ENCODE measurements around the gene MADD.

MADD gene

DNA sequence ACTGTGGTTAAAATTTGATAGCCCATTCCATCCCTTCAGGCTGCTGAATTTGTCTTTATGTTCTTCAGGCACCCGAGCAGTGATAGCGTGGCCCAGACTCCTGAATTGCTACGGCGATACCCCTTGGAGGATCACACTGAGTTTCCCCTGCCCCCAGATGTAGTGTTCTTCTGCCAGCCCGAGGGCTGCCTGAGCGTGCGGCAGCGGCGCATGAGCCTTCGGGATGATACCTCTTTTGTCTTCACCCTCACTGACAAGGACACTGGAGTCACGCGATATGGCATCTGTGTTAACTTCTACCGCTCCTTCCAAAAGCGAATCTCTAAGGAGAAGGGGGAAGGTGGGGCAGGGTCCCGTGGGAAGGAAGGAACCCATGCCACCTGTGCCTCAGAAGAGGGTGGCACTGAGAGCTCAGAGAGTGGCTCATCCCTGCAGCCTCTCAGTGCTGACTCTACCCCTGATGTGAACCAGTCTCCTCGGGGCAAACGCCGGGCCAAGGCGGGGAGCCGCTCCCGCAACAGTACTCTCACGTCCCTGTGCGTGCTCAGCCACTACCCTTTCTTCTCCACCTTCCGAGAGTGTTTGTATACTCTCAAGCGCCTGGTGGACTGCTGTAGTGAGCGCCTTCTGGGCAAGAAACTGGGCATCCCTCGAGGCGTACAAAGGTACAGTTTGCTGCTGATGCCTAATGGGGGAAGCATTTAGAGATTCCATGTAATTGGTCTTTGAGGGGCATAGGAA is 4.7 kb downstream of the MADD start:
- H3K4me1 ChIP-seq (ENCODE audit: insufficient read depth, low read length) = peaks cover 9% of the 10 kb centered on the region
- no peaks in the 10 kb centered on the region for H3K9me3 ChIP-seq (ENCODE audit: control insufficient read depth, insufficient read depth, low read length)
- peaks cover 13% of the 10 kb centered on the region; the same call in 1 of the 2 replicates for H3K36me3 ChIP-seq (ENCODE audit: insufficient read depth, low read length)
- H3K9ac ChIP-seq (ENCODE audit: low read depth, low read length) = no peak overlapping the region

DNA sequence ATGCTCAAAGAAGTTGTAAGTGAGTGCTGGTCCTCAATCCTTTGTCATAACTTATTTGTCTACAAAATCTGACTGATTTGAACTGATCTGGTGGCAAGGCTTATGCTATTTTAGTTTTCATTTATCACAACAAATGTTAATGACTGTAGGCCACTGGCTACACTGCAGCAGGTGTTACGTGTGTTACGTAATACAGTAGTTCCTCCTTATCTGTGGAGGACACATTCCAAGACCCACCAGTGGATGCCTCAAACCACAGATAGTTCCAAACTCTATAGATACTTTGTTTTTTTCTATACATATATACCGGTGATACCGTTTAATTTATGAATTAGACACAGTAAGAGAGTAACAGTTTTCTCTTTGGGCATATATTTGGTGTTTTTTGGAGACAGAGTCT is 7.0 kb downstream of the MADD start:
- Histone ChIP-seq H3K9ac (ENCODE audit: low read depth, low read length) (no peak overlapping the region), H3K36me3 (ENCODE audit: insufficient read depth, low read length) (peaks cover 18% of the 10 kb centered on the region), H3K4me1 (ENCODE audit: insufficient read depth, low read length) (peaks cover under 1% of the 10 kb centered on the region; the same call in 1 of the 2 replicates), H3K9me3 (ENCODE audit: control insufficient read depth, insufficient read depth, low read length) (no peaks in the 10 kb centered on the region)

DNA sequence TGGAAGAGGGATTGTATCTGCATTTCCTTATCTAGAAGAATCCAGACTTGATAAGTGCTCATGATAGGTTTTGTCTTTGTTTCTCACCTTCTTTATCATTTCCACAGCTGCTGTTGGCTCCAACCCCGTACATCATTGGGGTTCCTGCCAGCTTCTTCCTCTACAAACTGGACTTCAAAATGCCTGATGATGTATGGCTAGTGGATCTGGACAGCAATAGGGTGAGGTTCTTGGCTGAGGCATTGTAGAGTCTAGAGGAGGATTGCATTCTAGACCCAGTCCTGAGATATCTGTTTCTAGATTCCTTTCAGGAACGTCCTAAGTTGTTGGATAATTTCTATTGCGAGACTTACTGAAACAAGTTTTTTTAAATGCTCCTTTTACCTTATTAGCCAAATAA is 8.1 kb downstream of the MADD start:
- Histone ChIP-seq H3K9ac (ENCODE audit: low read depth, low read length) (no peak overlapping the region), H3K4me1 (ENCODE audit: insufficient read depth, low read length) (no peaks in the 10 kb centered on the region), H3K36me3 (ENCODE audit: insufficient read depth, low read length) (peaks cover 18% of the 10 kb centered on the region), H3K9me3 (ENCODE audit: control insufficient read depth, insufficient read depth, low read length) (no peaks in the 10 kb centered on the region)

DNA sequence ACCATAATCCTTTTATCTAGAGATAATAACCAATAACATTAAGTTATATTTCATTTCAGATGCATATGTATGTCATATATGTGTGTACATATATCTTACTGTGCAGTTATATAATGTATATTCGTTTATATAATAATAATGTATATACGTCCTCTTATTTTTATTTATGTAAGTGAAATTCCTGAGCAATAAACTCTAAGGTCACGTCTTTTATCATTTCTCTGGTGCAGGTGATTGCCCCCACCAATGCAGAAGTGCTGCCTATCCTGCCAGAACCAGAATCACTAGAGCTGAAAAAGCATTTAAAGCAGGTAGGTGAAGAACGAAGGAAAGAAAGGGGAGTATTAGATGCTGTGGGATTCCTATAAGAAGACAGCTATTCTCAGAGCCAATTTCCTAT is 8.8 kb downstream of the MADD start:
- H3K36me3 ChIP-seq (ENCODE audit: insufficient read depth, low read length) = peaks cover 18% of the 10 kb centered on the region
- H3K9me3 ChIP-seq (ENCODE audit: control insufficient read depth, insufficient read depth, low read length) = no peaks in the 10 kb centered on the region
- no peaks in the 10 kb centered on the region for H3K4me1 ChIP-seq (ENCODE audit: insufficient read depth, low read length)
- H3K9ac ChIP-seq (ENCODE audit: low read depth, low read length) = no peak overlapping the region

DNA sequence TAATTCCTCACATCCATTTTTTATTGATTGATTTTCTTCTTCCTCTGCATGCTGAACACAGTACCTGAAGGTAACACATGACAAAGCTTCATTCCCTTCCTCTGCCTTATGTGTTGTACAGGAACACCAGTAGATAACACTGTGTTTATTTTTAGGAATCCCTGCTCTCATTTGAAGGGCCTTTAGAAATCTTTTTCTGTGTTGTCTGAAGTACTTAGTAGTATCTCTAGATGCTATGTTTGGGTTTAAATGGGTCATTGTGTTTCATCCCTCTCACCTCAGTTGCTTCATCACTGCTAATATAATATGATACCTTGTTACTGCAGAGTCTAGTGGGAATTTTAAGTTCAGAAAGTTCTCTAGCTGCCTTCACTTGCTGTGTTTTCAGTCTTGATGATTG is 10.2 kb downstream of the MADD start:
- Histone ChIP-seq H3K36me3 (ENCODE audit: insufficient read depth, low read length) (peaks cover 30% of the 10 kb centered on the region), H3K9me3 (ENCODE audit: control insufficient read depth, insufficient read depth, low read length) (no peaks in the 10 kb centered on the region), H3K4me1 (ENCODE audit: insufficient read depth, low read length) (no peaks in the 10 kb centered on the region)

DNA sequence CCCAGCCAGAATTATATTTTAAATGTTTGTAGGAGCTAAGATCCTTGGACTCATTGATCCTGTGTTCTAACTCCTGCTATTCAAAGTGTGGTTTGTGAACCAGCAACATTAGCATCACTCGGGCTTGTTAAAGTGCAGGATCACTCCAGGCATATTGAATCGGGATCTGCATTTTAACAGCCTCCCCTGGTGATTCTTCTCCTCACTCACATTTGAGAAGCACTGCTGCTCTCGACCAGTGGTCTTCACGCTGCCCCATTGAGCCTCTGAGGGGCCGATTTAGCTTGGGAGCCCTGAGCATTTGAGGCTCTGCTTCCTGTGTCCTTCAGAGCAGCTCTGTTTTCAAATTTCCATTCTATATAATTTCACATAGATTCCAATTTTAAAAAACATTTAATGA is 10.9 kb downstream of the MADD start:
- Histone ChIP-seq H3K9me3 (ENCODE audit: control insufficient read depth, insufficient read depth, low read length) (no peaks in the 10 kb centered on the region), H3K9ac (ENCODE audit: low read depth, low read length) (no peak overlapping the region), H3K36me3 (ENCODE audit: insufficient read depth, low read length) (peaks cover 27% of the 10 kb centered on the region), H3K4me1 (ENCODE audit: insufficient read depth, low read length) (no peaks in the 10 kb centered on the region)

More for the DNA sequence above, 10.2 kb downstream of the MADD start:
- H3K9ac ChIP-seq (ENCODE audit: low read depth, low read length) = no peak overlapping the region

DNA sequence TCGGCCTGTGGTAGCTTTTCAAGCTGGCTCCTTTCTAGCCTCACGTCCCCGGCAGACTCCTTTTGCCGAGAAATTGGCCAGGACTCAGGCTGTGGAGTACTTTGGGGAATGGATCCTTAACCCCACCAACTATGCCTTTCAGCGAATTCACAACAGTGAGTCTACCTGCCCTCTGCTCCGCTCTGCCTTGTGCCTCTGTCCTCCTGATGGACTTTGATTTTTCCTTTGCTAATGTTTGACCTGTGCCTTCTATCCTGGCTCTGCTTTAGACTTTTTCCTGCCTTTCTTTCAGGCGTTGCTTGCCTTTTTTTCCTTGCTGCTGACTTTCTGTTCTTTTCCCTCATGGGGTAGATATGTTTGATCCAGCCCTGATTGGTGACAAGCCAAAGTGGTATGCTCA is 12.5 kb downstream of the MADD start:
- Histone ChIP-seq H3K9me3 (ENCODE audit: control insufficient read depth, insufficient read depth, low read length) (no peaks in the 10 kb centered on the region), H3K4me1 (ENCODE audit: insufficient read depth, low read length) (no peaks in the 10 kb centered on the region), H3K36me3 (ENCODE audit: insufficient read depth, low read length) (peaks cover 32% of the 10 kb centered on the region), H3K9ac (ENCODE audit: low read depth, low read length) (no peak overlapping the region)

DNA sequence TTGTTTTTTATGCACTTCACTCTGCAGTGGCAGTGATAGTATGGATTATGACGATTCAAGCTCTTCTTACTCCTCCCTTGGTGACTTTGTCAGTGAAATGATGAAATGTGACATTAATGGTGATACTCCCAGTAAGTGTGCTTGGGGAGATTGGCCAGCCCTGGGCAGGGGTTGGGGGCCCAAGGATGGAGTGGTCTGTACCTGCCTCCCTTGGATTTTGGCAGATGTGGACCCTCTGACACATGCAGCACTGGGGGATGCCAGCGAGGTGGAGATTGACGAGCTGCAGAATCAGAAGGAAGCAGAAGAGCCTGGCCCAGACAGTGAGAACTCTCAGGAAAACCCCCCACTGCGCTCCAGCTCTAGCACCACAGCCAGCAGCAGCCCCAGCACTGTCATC is 14.2 kb downstream of the MADD start:
- H3K9me3 ChIP-seq (ENCODE audit: control insufficient read depth, insufficient read depth, low read length) = no peaks in the 10 kb centered on the region
- peaks cover 30% of the 10 kb centered on the region for H3K36me3 ChIP-seq (ENCODE audit: insufficient read depth, low read length)
- H3K4me1 ChIP-seq (ENCODE audit: insufficient read depth, low read length) = no peaks in the 10 kb centered on the region
- no peak overlapping the region for H3K9ac ChIP-seq (ENCODE audit: low read depth, low read length)

DNA sequence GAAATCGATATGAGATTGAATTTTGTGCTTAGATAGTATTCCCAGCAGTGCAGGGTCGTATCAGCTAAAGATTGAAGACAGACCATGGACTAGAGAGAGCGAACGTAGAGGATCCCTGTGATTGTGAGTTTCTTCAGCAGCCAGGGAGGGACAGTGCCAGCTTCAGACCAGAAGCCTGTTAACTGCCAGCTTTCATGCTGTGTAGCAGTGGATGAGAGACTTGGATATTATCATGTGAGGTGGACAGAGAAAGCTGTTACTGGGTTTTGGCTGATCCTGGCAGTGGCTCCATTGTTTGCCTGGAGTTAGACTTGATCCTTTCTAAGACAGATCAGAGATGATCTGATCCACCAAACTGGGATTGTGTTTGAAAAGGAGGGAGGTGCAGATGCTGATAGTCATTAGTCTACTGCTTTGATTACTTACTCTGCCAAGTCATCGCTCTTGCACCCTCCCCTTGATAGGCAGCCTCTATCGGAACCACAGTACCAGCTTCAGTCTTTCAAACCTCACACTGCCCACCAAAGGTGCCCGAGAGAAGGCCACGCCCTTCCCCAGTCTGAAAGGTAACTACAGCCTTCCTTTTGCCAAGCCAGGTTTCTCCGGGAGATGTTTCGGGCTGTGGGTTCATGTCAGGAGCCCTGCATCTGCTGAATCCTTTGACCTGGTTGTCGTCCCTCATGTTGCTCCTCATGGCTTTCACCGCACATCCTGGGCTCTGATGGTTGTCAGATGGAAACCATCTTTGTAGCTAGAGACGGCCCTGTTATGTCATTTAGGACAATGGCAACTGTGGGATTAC is 16.2 kb downstream of the MADD start:
- Histone ChIP-seq H3K4me1 (ENCODE audit: insufficient read depth, low read length) (no peaks in the 10 kb centered on the region), H3K9me3 (ENCODE audit: control insufficient read depth, insufficient read depth, low read length) (no peaks in the 10 kb centered on the region), H3K36me3 (ENCODE audit: insufficient read depth, low read length) (peaks cover 36% of the 10 kb centered on the region), H3K9ac (ENCODE audit: low read depth, low read length) (no peak overlapping the region)

DNA sequence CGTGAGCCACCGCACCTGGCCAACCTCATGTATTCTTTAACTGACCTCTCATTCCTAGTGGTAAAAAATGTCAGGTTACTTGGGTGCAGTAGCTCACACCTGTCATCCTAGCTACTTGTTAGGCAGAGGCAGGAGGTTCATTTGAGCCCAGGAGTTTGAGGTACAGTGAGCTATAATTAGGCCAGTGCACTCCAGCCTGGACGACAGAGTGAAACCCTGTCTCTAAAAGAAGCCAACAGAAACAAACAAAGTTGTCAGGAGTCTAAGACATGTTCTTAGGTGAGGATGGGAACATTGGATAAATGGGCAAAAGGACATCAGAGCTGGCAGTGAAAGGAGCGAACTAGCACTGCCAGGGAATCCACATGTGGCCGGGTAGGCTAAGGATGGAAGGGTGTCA is 18.1 kb downstream of the MADD start:
- H3K36me3 ChIP-seq (ENCODE audit: insufficient read depth, low read length) = peaks cover 44% of the 10 kb centered on the region
- no peak overlapping the region for H3K9ac ChIP-seq (ENCODE audit: low read depth, low read length)
- H3K9me3 ChIP-seq (ENCODE audit: control insufficient read depth, insufficient read depth, low read length) = no peaks in the 10 kb centered on the region
- no peaks in the 10 kb centered on the region for H3K4me1 ChIP-seq (ENCODE audit: insufficient read depth, low read length)

DNA sequence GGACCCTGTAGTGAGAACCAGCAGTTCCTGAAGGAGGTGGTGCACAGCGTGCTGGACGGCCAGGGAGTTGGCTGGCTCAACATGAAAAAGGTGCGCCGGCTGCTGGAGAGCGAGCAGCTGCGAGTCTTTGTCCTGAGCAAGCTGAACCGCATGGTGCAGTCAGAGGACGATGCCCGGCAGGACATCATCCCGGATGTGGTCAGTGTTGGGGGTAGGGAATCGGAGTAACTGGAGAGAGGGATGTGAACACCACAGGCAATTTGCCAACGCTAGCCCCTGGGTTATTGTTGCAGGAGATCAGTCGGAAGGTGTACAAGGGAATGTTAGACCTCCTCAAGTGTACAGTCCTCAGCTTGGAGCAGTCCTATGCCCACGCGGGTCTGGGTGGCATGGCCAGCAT is 19.9 kb downstream of the MADD start:
- Histone ChIP-seq H3K9ac (ENCODE audit: low read depth, low read length) (no peak overlapping the region), H3K4me1 (ENCODE audit: insufficient read depth, low read length) (no peaks in the 10 kb centered on the region), H3K36me3 (ENCODE audit: insufficient read depth, low read length) (peaks cover 35% of the 10 kb centered on the region), H3K9me3 (ENCODE audit: control insufficient read depth, insufficient read depth, low read length) (no peaks in the 10 kb centered on the region)

DNA sequence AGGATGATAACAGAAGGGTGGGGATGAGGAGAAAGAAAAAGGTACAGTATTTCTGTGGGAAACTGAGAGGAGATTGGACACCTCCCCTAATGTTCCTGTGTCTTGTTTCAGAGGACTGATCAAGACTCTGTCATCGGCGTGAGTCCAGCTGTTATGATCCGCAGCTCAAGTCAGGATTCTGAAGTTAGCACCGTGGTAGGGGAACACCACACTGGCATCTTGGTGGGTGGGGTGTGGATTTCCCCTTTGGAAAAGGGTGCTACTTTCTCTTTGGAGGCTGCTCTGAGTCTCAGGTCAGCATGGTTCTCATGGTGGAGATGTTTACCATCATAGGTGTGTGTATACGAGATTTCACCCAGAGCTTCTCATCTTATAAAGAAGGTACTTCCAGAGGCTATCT is 25.5 kb downstream of the MADD start:
- Histone ChIP-seq H3K4me1 (ENCODE audit: insufficient read depth, low read length) (no peaks in the 10 kb centered on the region), H3K9me3 (ENCODE audit: control insufficient read depth, insufficient read depth, low read length) (no peaks in the 10 kb centered on the region), H3K9ac (ENCODE audit: low read depth, low read length) (no peak overlapping the region), H3K36me3 (ENCODE audit: insufficient read depth, low read length) (peaks cover 22% of the 10 kb centered on the region)

DNA sequence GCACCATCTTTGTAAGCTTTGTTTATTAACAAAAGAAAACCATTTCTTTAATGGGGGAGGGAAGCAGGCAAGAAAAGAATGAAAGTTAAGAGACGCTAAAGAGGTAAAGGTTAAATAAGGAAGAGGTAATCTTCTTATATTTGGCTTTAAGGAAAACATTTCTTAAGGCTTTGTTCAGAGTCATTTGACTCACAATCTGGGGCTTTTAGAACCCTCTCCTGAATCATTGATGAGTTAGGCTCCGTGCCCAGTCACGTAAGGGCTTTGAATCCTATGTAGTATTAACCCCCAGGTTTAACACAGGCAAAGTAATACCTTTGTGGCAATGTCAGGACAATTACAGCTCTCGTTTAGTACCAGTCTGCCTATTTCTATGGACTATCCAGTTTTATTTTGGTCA is 26.1 kb downstream of the MADD start:
- Histone ChIP-seq H3K9me3 (ENCODE audit: control insufficient read depth, insufficient read depth, low read length) (no peaks in the 10 kb centered on the region), H3K4me1 (ENCODE audit: insufficient read depth, low read length) (no peaks in the 10 kb centered on the region), H3K9ac (ENCODE audit: low read depth, low read length) (no peak overlapping the region), H3K36me3 (ENCODE audit: insufficient read depth, low read length) (peaks cover 21% of the 10 kb centered on the region)

DNA sequence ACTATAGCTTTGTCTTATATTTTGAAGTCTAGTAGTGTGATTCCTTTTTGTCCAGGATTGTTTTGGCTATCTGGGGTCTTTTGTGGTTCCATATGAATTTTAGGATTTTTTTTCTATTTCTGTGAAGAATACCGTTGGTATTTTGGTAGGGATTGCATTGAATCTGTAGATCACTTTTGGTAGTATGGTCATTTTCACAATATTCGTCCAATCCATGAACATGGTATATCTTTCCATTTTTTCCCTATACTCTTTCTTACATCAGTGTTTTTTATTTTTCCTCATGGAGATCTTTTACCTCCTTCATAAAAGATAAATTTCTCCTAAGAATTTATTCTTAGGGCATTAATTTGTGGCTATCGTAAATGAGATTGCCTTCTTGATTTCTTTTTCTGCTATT is 29.1 kb downstream of the MADD start:
- H3K9ac ChIP-seq (ENCODE audit: low read depth, low read length) = no peak overlapping the region
- H3K9me3 ChIP-seq (ENCODE audit: control insufficient read depth, insufficient read depth, low read length) = no peaks in the 10 kb centered on the region
- peaks cover 6% of the 10 kb centered on the region; the same call in 1 of the 2 replicates for H3K36me3 ChIP-seq (ENCODE audit: insufficient read depth, low read length)
- H3K4me1 ChIP-seq (ENCODE audit: insufficient read depth, low read length) = no peaks in the 10 kb centered on the region

DNA sequence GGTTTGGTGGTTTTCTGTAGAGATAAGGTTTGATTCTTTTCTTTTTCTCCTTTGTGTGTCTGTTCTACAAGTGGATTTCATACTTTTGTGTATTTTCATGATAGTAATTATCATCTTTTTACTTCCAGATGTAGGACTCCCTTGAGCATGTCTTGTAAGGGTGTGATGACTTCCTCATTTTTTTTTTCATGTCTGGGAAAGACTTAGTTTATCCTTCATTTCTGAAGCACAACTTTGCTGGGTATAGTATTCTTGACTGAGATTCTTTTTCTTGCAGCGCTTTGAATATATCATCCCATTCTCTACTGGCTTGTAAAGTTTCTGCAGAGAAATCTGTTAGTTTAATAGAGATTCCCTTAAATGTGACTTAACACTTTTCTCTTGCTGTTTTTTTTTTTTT is 32.9 kb downstream of the MADD start:
- Histone ChIP-seq H3K36me3 (ENCODE audit: insufficient read depth, low read length) (peaks cover 3% of the 10 kb centered on the region; the same call in 1 of the 2 replicates), H3K4me1 (ENCODE audit: insufficient read depth, low read length) (no peaks in the 10 kb centered on the region), H3K9me3 (ENCODE audit: control insufficient read depth, insufficient read depth, low read length) (no peaks in the 10 kb centered on the region), H3K9ac (ENCODE audit: low read depth, low read length) (no peak overlapping the region)
